Stimulated activated CD4-positive, alpha-beta T cell treated with anti-CD3 and anti-CD28 coated beads, Interleukin-4, amount 100 ng/mL, for 4 hours (primary cell): ENCODE measurements around the gene CCL17.
A peak's percentile ranks its signal among the peaks of the same experiment; 100 is the strongest.
"Not testable (repeated sequence)": the region's sequence is repeated elsewhere in the genome, so short reads cannot be mapped to it uniquely, and the experiment has no call there.

Experiments used
- DNase-seq, 2 experiments: peaks; one replicate each; pipeline ENCODE4 v3.0.0-alpha.2; 2020

The CCL17 gene

DNA sequence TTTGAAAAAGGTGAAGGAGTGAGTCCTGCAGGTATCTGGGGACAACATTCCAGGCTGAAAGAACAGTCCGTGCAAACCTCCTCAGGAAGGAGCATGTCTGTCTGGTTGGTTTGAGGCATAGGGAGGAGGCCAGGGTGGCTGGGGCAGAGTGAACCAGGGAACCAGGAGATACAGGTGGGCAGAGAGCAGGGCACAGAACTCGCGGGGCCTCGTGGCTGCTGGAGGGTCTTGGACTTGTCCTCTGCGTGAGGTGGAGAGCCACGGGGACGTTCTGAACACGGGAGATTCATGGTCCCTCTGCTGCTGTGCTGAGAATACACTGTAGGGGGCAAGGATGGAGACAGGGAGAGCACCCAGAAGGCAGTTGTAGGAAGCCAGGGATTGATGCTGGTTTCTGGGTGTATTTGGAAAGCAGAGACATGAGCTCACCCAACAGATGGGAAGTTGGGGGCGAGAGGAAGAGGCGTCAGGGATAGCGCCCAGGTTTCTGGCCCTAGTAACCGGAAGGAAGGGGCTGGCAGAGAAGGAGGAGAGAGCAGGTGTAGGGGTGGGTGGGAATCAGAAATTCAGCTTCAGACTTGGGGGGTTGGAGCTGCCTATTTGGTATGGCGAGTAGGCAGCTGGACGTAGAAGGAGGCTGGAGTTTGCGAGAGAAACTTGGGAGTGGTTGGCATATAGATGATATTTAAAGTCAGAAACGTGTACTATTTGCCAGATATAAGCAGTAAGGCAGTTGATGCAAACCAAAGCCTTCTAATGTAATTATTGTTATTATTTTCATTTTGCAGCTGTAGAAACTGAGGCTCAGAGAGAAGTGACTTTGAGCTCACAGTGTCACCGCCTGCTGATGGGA lies at the start of gene CCL17:
CCL17 (plus strand) TSS at position 803 of the 853 bp plus-strand sequence. CDS start 9,166 bp downstream, outside the sequence.
- no peak for DNase-seq

DNA sequence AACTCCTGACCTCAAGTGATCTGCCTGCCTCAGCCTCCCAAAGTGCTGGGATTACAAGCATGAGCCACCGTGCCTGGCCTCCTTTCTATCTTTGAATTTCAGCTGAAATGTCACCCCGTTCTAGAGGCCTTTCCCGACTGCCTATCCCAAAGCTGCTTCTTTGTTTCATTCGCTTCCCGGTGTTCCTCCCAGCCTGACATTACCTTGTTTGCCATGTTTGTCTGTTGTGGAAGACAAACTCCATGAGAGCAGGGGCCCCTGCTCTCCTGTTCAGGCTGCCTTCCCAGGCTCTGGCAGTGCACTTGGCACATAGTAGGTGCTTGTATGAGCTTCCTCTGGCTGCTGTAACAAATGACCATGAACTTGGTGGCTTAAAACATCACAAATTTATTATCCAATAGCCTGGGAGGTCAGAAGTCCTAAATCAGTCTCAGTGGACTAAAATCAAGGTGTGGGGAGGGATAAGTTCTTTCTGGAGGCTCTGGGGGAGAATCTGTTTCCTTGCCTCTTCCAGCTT lies 48.6 kb upstream of the CCL17 start:
- DNase-seq = no peak

DNA sequence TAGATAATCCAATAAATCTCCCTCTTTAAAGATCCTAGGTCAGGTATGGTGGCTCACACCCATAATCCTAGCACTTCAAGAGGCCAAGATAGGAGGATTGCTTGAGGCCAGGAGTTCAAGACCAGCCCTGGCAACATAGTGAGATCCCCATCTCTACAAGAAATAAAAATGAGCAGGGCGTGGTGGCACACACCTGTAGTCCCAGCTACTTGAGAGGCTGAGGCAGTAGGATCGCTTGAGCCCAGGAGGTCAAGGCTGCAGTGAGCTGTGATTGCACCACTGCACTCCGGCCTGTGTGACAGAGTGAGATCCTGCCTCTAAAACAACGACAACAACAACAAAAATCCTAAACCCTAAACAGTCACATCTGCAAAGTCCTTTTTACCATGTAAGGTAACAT lies 48.0 kb upstream of the CCL17 start:
- DNase-seq = no peak

DNA sequence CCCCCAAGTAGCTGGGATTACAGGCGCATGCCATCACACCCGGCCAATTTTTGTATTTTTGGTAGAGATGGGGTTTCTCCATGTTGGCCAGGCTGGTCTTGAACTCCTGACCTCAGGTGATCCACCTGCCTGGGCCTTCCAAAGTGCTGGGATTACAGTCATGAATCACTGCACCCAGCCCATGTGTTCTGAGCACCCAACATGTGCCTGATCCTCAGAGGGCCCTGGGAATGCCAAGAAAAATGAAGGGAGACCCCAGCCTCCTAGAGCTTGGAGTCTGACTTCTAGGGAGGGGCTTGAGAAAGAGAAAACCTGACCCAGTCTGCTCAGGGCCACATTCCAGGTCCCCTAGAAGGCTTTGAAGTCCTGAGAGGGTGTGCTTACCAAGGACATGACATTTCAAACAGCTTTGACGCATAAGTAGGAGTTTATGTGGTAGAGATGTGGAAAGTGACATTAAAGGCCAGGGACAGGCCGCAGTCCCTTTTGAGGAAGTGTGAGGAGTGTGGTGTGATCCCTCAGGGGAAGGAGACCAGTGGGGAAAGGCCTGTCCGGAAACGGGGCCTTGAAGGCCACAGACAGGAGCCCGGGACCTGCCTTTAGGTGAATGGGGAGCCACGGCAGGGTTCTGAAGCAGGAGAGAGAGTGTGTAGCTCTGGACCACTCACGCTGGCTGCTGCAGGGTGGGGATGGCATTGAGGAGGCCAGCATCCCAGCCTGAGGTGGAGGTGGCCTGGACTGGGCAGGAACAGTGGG lies 47.1 kb upstream of the CCL17 start:
- no peak for DNase-seq

GRCh38 chr16:57358086-57358420 lies 46.5 kb upstream of the CCL17 start:
- DNase-seq = no peak

DNA sequence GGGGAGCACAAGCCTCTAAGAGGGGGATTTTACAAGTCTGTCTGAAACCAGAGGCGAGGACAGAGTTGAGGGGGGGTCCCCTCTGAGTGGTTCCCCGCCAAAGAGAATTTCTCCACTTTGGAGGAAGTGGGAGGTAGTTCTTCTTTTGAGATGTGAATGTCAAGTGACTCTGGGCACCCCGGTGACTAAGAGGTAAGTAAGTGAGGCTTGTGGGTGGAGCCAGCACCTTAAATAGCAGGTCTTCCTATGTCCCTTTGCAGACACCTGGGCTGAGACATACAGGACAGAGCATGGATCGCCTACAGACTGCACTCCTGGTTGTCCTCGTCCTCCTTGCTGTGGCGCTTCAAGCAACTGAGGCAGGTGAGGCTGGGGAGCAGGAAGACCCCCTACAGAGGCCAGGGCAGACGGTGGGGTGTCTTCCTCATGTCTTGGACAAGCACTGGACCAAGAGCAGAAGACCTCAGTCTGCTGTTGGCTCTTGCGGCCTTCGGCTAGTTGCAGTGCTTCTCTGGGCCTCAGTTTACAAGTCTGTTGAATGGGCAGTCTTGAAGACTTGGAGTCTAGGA lies 46.0 kb upstream of the CCL17 start, which contains the start of gene CCL22:
CCL22 (plus strand) TSS at position 257 of the 569 bp plus-strand sequence; CDS start at position 291, 34 bp downstream.
- DNase-seq = peak in 1 of 2 experiments; percentile 3

DNA sequence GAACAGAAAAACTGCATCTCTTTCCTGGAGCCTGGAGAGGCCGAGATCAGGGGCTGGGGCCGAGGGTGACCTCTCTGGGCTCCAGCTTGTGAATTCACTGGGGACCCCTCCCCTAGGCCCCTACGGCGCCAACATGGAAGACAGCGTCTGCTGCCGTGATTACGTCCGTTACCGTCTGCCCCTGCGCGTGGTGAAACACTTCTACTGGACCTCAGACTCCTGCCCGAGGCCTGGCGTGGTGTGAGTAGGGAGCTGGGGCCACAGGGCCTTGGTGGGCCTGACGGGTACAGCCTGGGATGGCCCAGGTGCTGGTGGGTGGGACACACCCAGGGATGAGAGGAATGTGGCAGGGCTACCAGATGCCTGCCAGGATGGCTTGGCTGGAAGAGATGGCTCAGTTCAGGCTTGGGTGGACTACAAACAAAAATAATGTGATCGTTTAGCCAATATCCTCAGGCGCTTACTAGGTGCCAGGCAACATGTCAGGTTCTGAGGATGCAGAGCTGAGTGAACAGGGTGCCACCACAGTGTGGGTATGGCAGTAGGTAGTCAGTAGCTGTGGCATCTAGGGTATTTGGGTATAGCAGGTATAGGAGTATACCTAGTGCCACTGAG lies 44.1 kb upstream of the CCL17 start:
- no peak for DNase-seq

DNA sequence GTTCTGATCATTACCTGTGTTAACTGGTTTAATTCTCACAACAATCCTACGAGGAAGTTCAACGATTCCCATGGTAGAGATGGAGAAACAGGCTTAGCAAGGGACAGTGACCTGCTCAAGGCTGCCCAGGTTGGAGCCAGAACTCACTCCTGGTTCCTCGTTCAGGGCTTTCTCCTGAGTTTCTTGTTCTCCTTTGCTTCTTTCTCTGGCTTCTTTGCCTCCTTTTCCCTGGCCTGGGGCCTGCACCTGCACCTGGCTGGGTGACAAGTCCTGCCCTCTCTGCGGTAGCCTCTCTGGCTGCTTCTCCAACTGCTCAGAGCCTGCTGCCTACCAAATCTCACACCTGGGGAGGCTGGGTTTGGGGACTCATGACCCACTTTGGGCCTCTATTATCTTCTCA lies 43.2 kb upstream of the CCL17 start:
- DNase-seq = no peak

- no peak for DNase-seq
Observed at GRCh38 chr16:57364143-57364542, 40.4 kb upstream of the CCL17 start.

DNA sequence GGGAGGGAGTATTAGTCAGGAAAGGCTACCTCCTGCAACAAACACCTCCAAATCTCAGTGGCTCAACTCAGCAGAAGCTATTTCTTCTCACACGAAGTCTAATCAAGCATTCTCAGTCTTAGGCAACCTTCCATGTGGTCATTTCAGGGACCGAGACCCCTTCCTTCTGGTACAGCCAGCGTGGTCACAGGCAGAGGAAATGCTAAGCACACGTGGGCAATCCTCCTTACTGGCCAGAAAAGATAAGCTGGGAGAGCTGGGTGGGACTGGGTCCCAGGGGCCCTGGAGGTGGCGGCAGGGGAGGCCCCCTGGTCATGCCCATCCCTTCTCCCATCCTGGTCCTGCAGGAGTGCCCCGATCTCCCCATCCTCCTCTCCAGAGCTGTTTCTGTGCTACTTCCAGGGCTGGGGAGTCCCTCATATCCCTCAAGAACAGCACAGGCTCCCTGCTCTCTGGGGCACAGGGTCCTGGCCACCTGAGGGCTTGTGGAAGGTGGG lies 38.0 kb upstream of the CCL17 start:
- no peak for DNase-seq

DNA sequence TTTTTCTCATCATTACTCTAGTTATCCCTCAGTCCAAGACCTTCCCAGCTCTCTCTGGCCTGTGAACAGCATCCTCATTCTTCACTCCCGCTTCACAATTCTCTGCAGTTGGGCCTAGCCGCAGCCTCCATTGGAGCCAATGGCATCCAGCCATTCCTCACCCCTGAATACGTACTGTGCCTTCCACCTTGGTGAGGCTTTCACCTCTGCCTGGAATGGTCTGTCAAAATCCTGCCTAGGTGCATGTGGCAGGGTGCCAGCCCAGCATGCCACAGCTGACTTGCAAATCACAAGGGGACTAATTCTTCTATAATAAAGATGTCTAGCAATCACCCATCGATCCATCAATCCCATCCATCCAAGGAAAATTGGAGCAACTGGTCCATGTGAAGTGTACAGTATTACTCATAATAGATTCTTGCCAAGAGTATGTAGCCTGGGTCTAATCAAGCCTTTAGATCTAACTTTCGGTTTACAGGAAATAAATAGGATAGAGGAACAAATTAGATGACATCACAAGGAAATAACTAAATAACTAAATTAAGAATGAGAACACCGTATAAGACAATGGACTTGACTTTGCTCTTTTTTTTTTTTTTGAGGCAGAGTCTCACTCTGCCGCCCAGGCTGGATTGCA lies 37.3 kb upstream of the CCL17 start:
- no peak for DNase-seq

GRCh38 chr16:57371494-57372371 lies 32.8 kb upstream of the CCL17 start:
- no peak for DNase-seq

DNA sequence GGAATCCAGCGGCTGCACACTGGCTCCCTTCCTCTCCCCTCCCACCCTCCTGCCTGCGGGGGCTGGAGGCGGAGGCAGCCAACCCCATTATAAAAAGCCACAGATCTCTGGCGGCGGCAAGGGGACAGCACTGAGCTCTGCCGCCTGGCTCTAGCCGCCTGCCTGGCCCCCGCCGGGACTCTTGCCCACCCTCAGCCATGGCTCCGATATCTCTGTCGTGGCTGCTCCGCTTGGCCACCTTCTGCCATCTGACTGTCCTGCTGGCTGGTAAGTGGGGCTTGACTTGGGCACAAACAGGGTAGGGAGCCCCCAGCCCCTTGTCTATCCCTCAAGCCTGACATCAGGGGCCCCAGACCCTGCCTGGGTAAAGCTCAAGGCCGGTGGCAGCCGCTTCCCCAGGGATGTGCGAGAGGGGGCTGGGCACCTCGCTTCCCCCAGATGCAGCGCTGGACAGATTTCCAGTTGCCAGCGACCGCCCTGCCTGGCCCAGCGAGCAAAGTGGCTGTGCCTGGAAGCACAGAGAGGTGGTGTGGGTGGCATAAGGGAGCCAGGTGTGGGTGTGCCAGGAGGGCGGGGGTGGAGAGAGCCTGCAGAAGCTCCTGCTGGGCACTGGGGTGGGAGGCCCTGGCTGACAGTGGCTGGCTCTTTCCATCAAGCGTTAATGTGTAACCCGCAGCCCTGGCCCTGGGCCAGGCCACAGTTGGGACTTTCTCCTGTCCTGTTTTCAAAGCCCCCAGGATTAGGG lies 32.0 kb upstream of the CCL17 start, which contains the start of gene CX3CL1:
CX3CL1 (plus strand) TSS at position 119 of the 745 bp plus-strand sequence; CDS start at position 198, 79 bp downstream.
- DNase-seq = no peak

GRCh38 chr16:57373117-57373947 lies 31.2 kb upstream of the CCL17 start:
- DNase-seq = no peak

DNA sequence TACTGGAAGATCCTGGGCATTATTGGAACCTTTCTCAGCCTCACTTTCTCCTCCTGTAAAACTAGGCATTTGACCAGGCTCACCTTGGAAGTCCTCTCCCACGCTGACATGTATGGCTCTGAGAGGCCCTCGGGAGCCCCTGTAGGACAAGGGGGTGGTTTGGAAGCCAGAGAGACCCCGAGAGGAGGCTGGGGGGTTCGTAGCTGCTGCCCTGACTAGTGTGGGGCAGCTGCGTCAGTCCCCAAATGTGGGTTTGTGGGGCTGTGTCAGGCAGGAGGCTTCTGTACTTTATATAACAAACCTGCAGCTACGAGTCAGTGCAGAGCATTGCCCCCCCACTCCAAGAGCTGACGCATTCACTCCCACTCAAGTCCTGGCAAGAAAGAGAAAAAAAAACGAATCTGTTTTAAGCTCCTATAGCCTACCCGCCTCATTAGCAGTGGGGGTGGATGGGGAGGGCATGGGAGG lies 30.5 kb upstream of the CCL17 start:
- DNase-seq = no peak

GRCh38 chr16:57374925-57375465 lies 29.6 kb upstream of the CCL17 start:
- not testable (repeated sequence) for DNase-seq

GRCh38 chr16:57376313-57376818 lies 28.2 kb upstream of the CCL17 start:
- DNase-seq = no peak

GRCh38 chr16:57377080-57377841 lies 27.3 kb upstream of the CCL17 start:
- DNase-seq = peak in 1 of 2 experiments; percentile 17
